Kidney epithelial cell (primary cell): Measurements from ENCODE around the gene TFCP2. TPM values are rescaled to one million over a fixed set of nuclear protein-coding genes. Genes with fewer than 3 reads are reported as not detected.
"Not testable (repeated sequence)": the region's sequence is repeated elsewhere in the genome, so short reads cannot be mapped to it uniquely, and the experiment has no call there.

ENCODE experiments used
- DNase-seq: peaks from one replicate; pipeline ENCODE4 v3.0.0-alpha.2; 2010; ENCODE audit warnings: low read depth
- H3K27me3 ChIP-seq: 2 replicates; pipeline ENCODE4 v1.6.0; 2011; ENCODE audit warnings: low read length; ENCODE audit not compliant: control insufficient read depth, insufficient read depth
- H3K36me3 ChIP-seq: 2 replicates; pipeline ENCODE4 v1.5.1; 2011; ENCODE audit warnings: low read length; ENCODE audit not compliant: control insufficient read depth, insufficient read depth
- H3K4me3 ChIP-seq: 2 replicates; pipeline ENCODE4 v1.5.1; 2011; ENCODE audit warnings: low read depth, mild to moderate bottlenecking, control low read depth, low read length
- CTCF ChIP-seq: IDR thresholded peaks from 2 replicates; pipeline ENCODE4 v1.5.1; 2011; ENCODE audit warnings: mild to moderate bottlenecking, moderate library complexity, low read length, control low read depth, inconsistent platforms; ENCODE audit not compliant: insufficient read depth, poor library complexity, severe bottlenecking
- total RNA-seq: library from RNA; depleted of rRNA; stranded (reverse); fragments of >200 nt; gene quantifications from 2 replicates; pipeline ENCODE4 v1.2.3, GENCODE V29; 2015

The TFCP2 gene
- total RNA-seq, 1 donor from 2014 or later, result 19.1 TPM

- H3K4me3 ChIP-seq, result no peak overlapping the region
- H3K27me3 ChIP-seq, result no peaks in the 10 kb centered on the region
- H3K36me3 ChIP-seq, result no peaks in the 10 kb centered on the region
- no peak for TF ChIP-seq CTCF
- DNase-seq, result no peak
Measured at GRCh38 chr12:51080136-51080535, 92.8 kb downstream of the TFCP2 start.

GRCh38 chr12:51078866-51079265 is 94.1 kb downstream of the TFCP2 start:
- not testable (repeated sequence) for H3K4me3 ChIP-seq, DNase-seq, H3K27me3 ChIP-seq, H3K36me3 ChIP-seq

GRCh38 chr12:51078346-51078745 is 94.6 kb downstream of the TFCP2 start:
- not testable (repeated sequence) for H3K27me3 ChIP-seq, DNase-seq, H3K4me3 ChIP-seq, H3K36me3 ChIP-seq

GRCh38 chr12:51077930-51078329 is 95.0 kb downstream of the TFCP2 start:
- DNase-seq, result no peak
- Histone ChIP-seq H3K27me3 (no peaks in the 10 kb centered on the region), H3K4me3 (no peak overlapping the region), H3K36me3 (peaks cover 1% of the 10 kb centered on the region)
- no peak for TF ChIP-seq CTCF

GRCh38 chr12:51076236-51076930 is 96.6 kb downstream of the TFCP2 start:
- Histone ChIP-seq H3K36me3 (peaks cover 1% of the 10 kb centered on the region), H3K27me3 (no peaks in the 10 kb centered on the region), H3K4me3 (no peak overlapping the region)
- no peak for TF ChIP-seq CTCF
- DNase-seq, result no peak

- no peak for TF ChIP-seq CTCF
- DNase-seq, result no peak
- H3K36me3 ChIP-seq, result peaks cover 1% of the 10 kb centered on the region
Measured at GRCh38 chr12:51075390-51075789, 97.5 kb downstream of the TFCP2 start.

GRCh38 chr12:51071663-51072062 is 101.3 kb downstream of the TFCP2 start:
- H3K36me3 ChIP-seq, result peaks cover 1% of the 10 kb centered on the region
- DNase-seq, result no peak
- H3K4me3 ChIP-seq, result no peak overlapping the region
- no peaks in the 10 kb centered on the region for H3K27me3 ChIP-seq
- no peak for TF ChIP-seq CTCF

More at GRCh38 chr12:51075390-51075789, 97.5 kb downstream of the TFCP2 start:
- H3K27me3 ChIP-seq, result no peaks in the 10 kb centered on the region
- H3K4me3 ChIP-seq, result no peak overlapping the region
